ENCODE measurements around the gene LPIN1.
"Not testable (repeated sequence)": the region's sequence is repeated elsewhere in the genome, so short reads cannot be mapped to it uniquely, and the experiment has no call there.

The LPIN1 gene

DNA sequence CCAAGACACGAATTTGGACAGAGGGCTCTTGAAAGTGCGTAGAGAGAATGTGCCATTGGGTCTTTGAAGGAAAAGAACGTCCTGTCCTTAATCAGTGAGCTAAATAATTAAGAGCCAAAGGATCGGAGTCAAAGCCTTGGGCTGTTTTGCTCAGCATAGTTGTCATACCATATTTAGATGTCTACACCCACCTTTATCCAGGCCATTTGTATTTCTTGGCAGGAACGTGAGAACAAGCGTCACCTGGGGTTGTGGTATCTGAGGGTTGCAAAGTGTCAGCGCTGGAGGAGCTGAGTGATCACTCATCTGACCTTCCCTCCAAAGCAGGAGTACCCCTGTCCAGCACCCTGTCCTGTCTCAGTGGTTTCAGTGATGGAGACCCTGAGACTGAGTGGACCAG lies 4.5 kb downstream of the LPIN1 start:
- Histone ChIP-seq H3K4me3 (ENCODE audit: low read length) (no peak overlapping the region), H3K9me3 (ENCODE audit: control insufficient read depth, insufficient read depth, low read length) (no peaks in the 10 kb centered on the region), H3K4me1 (ENCODE audit: control insufficient read depth, insufficient read depth, low read length) (peaks cover 11% of the 10 kb centered on the region; the same call in 1 of the 2 replicates), H3K27me3 (ENCODE audit: control insufficient read depth, insufficient read depth, low read length) (no peaks in the 10 kb centered on the region), H3K36me3 (ENCODE audit: control insufficient read depth, insufficient read depth, low read length) (no peaks in the 10 kb centered on the region), H3K27ac (ENCODE audit: low read length) (no peak overlapping the region)
- WGBS (ENCODE audit: insufficient coverage, insufficient read length), result no CpG with 5 or more reads among the region's 7 CpGs
- no peak for DNase-seq (ENCODE audit: low read depth, low spot score)

DNA sequence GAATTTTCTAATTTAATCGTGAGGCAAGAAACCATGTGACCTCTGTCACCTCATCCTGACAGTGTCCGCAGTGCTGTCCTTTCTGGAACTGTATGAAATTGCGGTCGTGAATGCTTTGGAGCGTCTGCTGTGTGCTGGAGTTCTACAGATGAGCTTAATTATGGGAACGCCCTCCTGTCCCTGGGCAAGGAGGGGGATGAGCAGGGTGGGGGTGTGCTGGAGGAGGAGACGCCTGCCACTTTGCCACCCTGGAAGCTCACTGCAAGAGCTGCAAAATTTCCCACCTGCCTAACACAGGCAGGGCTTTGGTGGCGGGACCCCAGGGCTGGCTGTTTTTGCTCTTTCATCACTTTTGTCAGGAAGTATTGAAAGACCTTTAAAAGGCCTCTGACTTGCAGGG lies 6.5 kb downstream of the LPIN1 start:
- no peak overlapping the region for H3K27ac ChIP-seq (ENCODE audit: low read length)
- H3K4me3 ChIP-seq (ENCODE audit: low read length), result no peak overlapping the region
- DNase-seq (ENCODE audit: low read depth, low spot score), result no peak
- H3K4me1 ChIP-seq (ENCODE audit: control insufficient read depth, insufficient read depth, low read length), result peaks cover 5% of the 10 kb centered on the region; the same call in 1 of the 2 replicates
- H3K9me3 ChIP-seq (ENCODE audit: control insufficient read depth, insufficient read depth, low read length), result no peaks in the 10 kb centered on the region
- H3K36me3 ChIP-seq (ENCODE audit: control insufficient read depth, insufficient read depth, low read length), result no peaks in the 10 kb centered on the region
- no CpG with 5 or more reads among the region's 8 CpGs for WGBS (ENCODE audit: insufficient coverage, insufficient read length)
- no peaks in the 10 kb centered on the region for H3K27me3 ChIP-seq (ENCODE audit: control insufficient read depth, insufficient read depth, low read length)

GRCh38 chr2:11753452-11753885 lies 7.0 kb downstream of the LPIN1 start:
- Histone ChIP-seq H3K4me1 (ENCODE audit: control insufficient read depth, insufficient read depth, low read length) (peaks cover 2% of the 10 kb centered on the region; the same call in 1 of the 2 replicates), H3K9me3 (ENCODE audit: control insufficient read depth, insufficient read depth, low read length) (no peaks in the 10 kb centered on the region), H3K36me3 (ENCODE audit: control insufficient read depth, insufficient read depth, low read length) (no peaks in the 10 kb centered on the region), H3K4me3 (ENCODE audit: low read length) (no peak overlapping the region), H3K27me3 (ENCODE audit: control insufficient read depth, insufficient read depth, low read length) (no peaks in the 10 kb centered on the region), H3K27ac (ENCODE audit: low read length) (no peak overlapping the region)
- no CpG with 5 or more reads among the region's 5 CpGs for WGBS (ENCODE audit: insufficient coverage, insufficient read length)
- no peak for DNase-seq (ENCODE audit: low read depth, low spot score)

DNA sequence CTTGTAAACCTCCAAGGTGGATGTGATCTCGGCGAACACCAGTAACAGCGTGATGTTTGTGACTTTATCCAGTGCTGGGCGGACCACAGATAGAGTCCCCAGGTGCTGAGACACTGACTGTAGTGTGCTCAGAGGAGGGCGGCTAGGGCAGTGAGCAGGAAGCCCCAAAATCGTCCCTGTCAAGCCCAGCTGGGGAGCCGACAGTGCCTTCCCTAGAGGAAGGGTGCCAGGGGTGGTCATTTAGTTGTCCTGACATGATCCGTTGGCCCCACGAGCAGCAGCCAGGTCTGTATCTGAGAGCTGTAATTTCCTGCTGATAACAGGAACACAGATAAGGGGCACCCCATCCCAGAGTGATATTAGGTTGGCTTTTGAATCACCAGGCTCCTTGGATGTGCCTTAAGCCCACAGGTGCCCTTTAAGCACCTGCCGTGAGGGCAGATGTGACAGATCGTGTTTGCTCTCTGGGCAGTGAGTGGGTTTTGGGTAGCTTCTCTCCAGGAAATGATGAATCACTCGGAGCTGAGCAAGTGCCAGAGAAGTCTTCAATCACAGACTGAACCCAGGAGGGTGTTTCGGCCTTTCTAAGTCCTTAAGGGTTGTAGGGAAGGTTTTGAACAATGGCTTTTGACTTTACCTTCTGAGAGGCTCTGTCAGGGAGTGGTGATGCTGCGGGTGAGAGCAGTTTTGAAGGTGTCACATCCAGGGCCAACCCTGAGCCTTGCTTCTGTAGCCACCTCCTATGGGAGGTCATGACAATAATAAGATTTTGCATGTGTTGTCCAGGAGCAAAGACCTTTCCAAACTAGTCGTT lies 7.7 kb downstream of the LPIN1 start:
- Histone ChIP-seq H3K4me3 (ENCODE audit: low read length) (no peak overlapping the region), H3K27me3 (ENCODE audit: control insufficient read depth, insufficient read depth, low read length) (no peaks in the 10 kb centered on the region), H3K9me3 (ENCODE audit: control insufficient read depth, insufficient read depth, low read length) (peaks cover 1% of the 10 kb centered on the region; the same call in 1 of the 2 replicates), H3K36me3 (ENCODE audit: control insufficient read depth, insufficient read depth, low read length) (no peaks in the 10 kb centered on the region), H3K4me1 (ENCODE audit: control insufficient read depth, insufficient read depth, low read length) (peaks cover 2% of the 10 kb centered on the region; the same call in 1 of the 2 replicates), H3K27ac (ENCODE audit: low read length) (no peak overlapping the region)
- DNase-seq (ENCODE audit: low read depth, low spot score), result no peak
- whole genome bisulfite sequencing (ENCODE audit: insufficient coverage, insufficient read length), result no CpG with 5 or more reads among the region's 15 CpGs

DNA sequence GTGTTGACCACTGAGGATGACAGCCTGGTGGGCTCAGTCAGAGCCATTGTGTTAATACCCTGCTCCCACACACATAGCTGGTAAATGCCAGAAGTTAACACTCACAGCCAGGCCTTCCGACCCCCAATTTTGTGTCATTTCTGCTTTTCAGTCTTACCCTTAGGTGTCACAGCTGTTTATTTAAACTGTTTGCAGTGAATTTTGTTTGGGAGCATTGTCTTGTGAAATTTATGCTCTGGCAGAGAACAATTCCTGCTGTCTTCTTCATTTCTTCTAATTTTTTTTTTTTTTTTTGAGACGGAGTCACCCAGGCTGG lies 8.2 kb downstream of the LPIN1 start:
- Histone ChIP-seq H3K27me3 (ENCODE audit: control insufficient read depth, insufficient read depth, low read length) (no peaks in the 10 kb centered on the region), H3K27ac (ENCODE audit: low read length) (no peak overlapping the region), H3K9me3 (ENCODE audit: control insufficient read depth, insufficient read depth, low read length) (peaks cover 1% of the 10 kb centered on the region; the same call in 1 of the 2 replicates), H3K4me3 (ENCODE audit: low read length) (no peak overlapping the region), H3K36me3 (ENCODE audit: control insufficient read depth, insufficient read depth, low read length) (no peaks in the 10 kb centered on the region), H3K4me1 (ENCODE audit: control insufficient read depth, insufficient read depth, low read length) (peaks cover 2% of the 10 kb centered on the region; the same call in 1 of the 2 replicates)
- WGBS (ENCODE audit: insufficient coverage, insufficient read length), result no CpG with 5 or more reads among the region's 2 CpGs
- no peak for DNase-seq (ENCODE audit: low read depth, low spot score)

DNA sequence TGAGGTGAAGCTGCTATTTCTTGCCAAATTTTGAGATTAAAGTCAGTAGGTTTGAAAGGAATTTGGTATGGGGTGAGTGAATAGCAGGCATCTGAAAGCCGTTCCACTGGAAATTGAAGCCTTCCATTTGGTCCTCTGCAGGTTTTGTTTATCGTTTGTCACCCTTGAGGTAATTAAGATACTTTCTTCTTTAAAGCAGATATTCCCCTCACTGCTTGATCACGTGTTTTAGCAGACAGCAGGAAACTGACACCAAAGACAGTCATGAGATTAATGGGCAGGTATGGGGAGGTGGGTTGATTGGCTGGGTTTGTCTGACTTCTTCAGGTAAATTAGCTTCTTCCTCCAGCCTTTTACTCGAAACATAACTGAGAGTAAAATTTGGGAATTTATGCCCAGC lies 10.7 kb downstream of the LPIN1 start:
- Histone ChIP-seq H3K4me1 (ENCODE audit: control insufficient read depth, insufficient read depth, low read length) (peaks cover 2% of the 10 kb centered on the region; the same call in 1 of the 2 replicates), H3K4me3 (ENCODE audit: low read length) (no peak overlapping the region), H3K36me3 (ENCODE audit: control insufficient read depth, insufficient read depth, low read length) (no peaks in the 10 kb centered on the region), H3K27ac (ENCODE audit: low read length) (no peak overlapping the region), H3K27me3 (ENCODE audit: control insufficient read depth, insufficient read depth, low read length) (no peaks in the 10 kb centered on the region), H3K9me3 (ENCODE audit: control insufficient read depth, insufficient read depth, low read length) (peaks cover 1% of the 10 kb centered on the region; the same call in 1 of the 2 replicates)
- no CpG with 5 or more reads among the region's 4 CpGs for WGBS (ENCODE audit: insufficient coverage, insufficient read length)
- DNase-seq (ENCODE audit: low read depth, low spot score), result no peak

- H3K27me3 ChIP-seq (ENCODE audit: control insufficient read depth, insufficient read depth, low read length), result no peaks in the 10 kb centered on the region
- H3K27ac ChIP-seq (ENCODE audit: low read length), result no peak overlapping the region
- DNase-seq (ENCODE audit: low read depth, low spot score), result no peak
- peaks cover 1% of the 10 kb centered on the region; the same call in 1 of the 2 replicates for H3K9me3 ChIP-seq (ENCODE audit: control insufficient read depth, insufficient read depth, low read length)
- H3K36me3 ChIP-seq (ENCODE audit: control insufficient read depth, insufficient read depth, low read length), result no peaks in the 10 kb centered on the region
- H3K4me3 ChIP-seq (ENCODE audit: low read length), result no peak overlapping the region
- peaks cover 2% of the 10 kb centered on the region; the same call in 1 of the 2 replicates for H3K4me1 ChIP-seq (ENCODE audit: control insufficient read depth, insufficient read depth, low read length)
- WGBS (ENCODE audit: insufficient coverage, insufficient read length), result no CpG with 5 or more reads among the region's 4 CpGs
These were observed 11.8 kb downstream of the LPIN1 start for GRCh38 chr2:11758187-11758586.

DNA sequence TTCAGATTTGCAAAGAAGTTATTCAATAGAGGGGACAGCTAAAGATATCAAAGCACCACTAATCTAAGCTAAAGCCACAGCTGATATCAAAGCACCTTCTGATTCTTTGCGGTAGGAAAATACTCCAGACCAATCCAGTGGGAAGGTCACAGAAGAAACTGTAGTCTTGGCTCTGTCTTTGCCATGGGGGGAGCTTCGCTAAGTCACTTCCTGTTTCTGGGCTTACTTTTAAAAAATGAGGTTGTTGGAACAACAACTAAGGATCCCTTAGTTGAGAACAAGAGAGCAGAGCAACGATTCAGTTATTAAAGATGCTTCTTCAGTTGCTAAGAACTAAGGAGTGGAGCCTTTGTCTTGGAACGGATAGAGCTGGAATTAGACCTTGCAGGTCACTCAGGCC lies 12.2 kb downstream of the LPIN1 start:
- WGBS (ENCODE audit: insufficient coverage, insufficient read length), result no CpG with 5 or more reads among the region's 4 CpGs

DNA sequence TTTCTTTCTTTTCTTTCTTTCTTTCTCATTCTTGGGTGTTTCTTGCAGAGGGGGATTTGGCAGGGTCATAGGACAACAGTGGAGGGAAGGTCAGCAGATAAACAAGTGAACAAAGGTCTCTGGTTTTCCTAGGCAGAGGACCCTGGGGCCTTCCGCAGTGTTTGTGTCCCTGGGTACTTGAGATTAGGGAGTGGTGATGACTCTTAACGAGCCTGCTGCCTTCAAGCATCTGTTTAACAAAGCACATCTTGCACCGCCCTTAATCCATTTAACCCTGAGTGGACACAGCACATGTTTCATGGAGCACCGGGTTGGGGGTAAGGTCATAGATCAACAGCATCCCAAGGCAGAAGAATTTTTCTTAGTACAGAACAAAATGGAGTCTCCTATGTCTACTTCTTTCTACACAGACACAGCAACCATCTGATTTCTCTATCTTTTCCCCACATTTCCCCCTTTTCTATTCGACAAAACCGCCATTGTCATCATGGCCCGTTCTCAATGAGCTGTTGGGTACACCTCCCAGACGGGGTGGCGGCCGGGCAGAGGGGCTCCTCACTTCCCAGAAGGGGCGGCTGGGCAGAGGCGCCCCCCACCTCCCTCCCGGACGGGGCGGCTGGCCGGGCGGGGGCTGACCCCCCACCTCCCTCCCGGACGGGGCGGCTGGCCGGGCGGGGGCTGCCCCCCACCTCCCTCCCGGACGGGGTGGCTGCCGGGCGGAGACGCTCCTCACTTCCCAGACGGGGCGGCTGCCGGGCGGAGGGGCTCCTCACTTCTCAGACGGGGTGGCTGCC lies 12.9 kb downstream of the LPIN1 start:
- not testable (repeated sequence) for H3K4me3 ChIP-seq (ENCODE audit: low read length); H3K27ac ChIP-seq (ENCODE audit: low read length); H3K27me3 ChIP-seq (ENCODE audit: control insufficient read depth, insufficient read depth, low read length); H3K36me3 ChIP-seq (ENCODE audit: control insufficient read depth, insufficient read depth, low read length); H3K9me3 ChIP-seq (ENCODE audit: control insufficient read depth, insufficient read depth, low read length); DNase-seq (ENCODE audit: low read depth, low spot score); H3K4me1 ChIP-seq (ENCODE audit: control insufficient read depth, insufficient read depth, low read length)
- WGBS (ENCODE audit: insufficient coverage, insufficient read length), result no CpG with 5 or more reads among the region's 32 CpGs

More for the DNA sequence above, 12.2 kb downstream of the LPIN1 start:
- no peak overlapping the region for H3K27ac ChIP-seq (ENCODE audit: low read length)
- H3K9me3 ChIP-seq (ENCODE audit: control insufficient read depth, insufficient read depth, low read length), result peaks cover 1% of the 10 kb centered on the region; the same call in 1 of the 2 replicates
- no peaks in the 10 kb centered on the region for H3K36me3 ChIP-seq (ENCODE audit: control insufficient read depth, insufficient read depth, low read length)
- H3K4me1 ChIP-seq (ENCODE audit: control insufficient read depth, insufficient read depth, low read length), result no peaks in the 10 kb centered on the region
- H3K4me3 ChIP-seq (ENCODE audit: low read length), result no peak overlapping the region
- no peaks in the 10 kb centered on the region for H3K27me3 ChIP-seq (ENCODE audit: control insufficient read depth, insufficient read depth, low read length)
- no peak for DNase-seq (ENCODE audit: low read depth, low spot score)

DNA sequence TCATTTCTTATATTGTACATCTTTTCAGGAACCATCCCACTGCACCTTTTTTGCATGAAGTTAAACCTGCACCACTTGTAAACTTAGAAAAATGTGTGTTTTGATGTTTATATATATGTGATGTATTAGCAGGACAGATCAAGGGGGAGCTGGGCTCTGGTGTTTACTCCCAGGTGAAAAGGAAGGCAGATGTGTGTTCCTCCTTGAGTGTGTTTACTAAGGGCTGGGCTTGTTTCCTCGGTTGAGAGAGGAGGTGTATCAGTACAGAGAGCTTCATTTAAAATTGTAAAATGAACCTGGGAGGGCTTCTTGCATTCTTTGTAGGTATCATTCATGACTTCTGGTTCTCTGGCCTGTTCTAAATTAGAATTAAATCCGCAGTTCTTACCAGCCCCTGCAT lies 14.8 kb downstream of the LPIN1 start:
- Histone ChIP-seq H3K4me3 (ENCODE audit: low read length) (no peak overlapping the region), H3K36me3 (ENCODE audit: control insufficient read depth, insufficient read depth, low read length) (peaks cover 5% of the 10 kb centered on the region; the same call in 1 of the 2 replicates), H3K27me3 (ENCODE audit: control insufficient read depth, insufficient read depth, low read length) (no peaks in the 10 kb centered on the region), H3K4me1 (ENCODE audit: control insufficient read depth, insufficient read depth, low read length) (no peaks in the 10 kb centered on the region), H3K9me3 (ENCODE audit: control insufficient read depth, insufficient read depth, low read length) (peaks cover 1% of the 10 kb centered on the region; the same call in 1 of the 2 replicates), H3K27ac (ENCODE audit: low read length) (no peak overlapping the region)
- no CpG with 5 or more reads among the region's 2 CpGs for WGBS (ENCODE audit: insufficient coverage, insufficient read length)
- DNase-seq (ENCODE audit: low read depth, low spot score), result no peak

Measured in iPS DF 6.9 (cell line).